Hepatocyte (in vitro differentiated cells): ENCODE data around the gene IFI6.

Source experiments
- EZH2 ChIP-seq: fragments of 200-600 bp; sonication (generic); IDR thresholded peaks from 2 replicates; pipeline ENCODE4 v1.6.1; 2016; ENCODE audit warnings: antibody characterized with exemption, mild to moderate bottlenecking, borderline replicate concordance
- EZH2phosphoT487 ChIP-seq: fragments of 200-600 bp; sonication (generic); IDR thresholded peaks from one replicate; pipeline ENCODE4 v1.6.1; 2018; ENCODE audit warnings: antibody characterized with exemption, mild to moderate bottlenecking, low read depth, moderate library complexity; ENCODE audit not compliant: unreplicated experiment, severe bottlenecking
- TF ChIP-seq, protein P1 (sequence below): fragments of 200-600 bp; sonication (generic); IDR thresholded peaks from 2 replicates; pipeline ENCODE4 v1.5.1; 2016; ENCODE audit warnings: antibody characterized with exemption, mild to moderate bottlenecking; ENCODE audit not compliant: poor library complexity

DNA sequence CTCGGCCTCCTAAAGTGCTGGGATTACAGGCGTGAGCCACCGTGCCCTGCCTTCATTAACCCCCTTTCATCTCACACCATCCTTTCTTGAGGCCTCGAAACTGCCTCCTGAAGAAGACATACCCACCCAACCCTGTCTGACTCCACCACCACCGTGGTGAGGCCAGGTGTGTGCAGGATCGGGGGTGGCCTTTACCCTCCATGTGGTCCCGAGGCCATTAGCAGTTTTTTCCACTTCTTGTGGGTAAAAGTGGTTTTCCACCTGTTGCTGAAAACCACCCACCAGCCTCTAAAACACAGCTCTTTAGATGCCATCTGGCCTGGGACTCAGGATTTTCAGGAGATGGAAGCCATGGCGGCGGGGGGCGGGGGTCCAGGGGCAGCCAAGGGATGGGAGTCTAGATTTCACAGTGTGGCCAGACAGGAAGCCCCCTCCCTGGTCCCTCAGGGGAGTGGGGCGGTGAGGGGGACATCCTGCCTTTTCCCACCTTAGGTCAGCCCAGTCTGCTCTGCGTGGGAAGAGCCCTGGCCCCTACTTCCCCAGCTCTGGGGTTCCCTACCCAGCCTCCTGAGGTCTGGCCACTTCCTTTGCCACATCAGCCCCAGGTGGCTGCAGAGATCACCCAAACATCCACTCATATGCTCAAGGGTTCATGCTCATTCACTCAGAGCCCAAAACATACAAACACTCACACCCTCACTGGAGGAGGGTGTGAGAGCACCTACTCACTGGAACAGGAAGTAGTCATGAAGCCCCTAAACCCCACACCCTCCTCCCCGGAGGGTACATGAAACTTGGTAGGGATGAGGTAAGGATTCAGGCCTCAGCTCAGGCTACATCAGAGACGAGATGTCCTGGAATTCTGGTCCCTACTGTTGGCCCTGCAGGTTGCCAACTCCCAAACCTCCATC lies 39.4 kb downstream of the IFI6 start:
- TF ChIP-seq, protein P1, sequence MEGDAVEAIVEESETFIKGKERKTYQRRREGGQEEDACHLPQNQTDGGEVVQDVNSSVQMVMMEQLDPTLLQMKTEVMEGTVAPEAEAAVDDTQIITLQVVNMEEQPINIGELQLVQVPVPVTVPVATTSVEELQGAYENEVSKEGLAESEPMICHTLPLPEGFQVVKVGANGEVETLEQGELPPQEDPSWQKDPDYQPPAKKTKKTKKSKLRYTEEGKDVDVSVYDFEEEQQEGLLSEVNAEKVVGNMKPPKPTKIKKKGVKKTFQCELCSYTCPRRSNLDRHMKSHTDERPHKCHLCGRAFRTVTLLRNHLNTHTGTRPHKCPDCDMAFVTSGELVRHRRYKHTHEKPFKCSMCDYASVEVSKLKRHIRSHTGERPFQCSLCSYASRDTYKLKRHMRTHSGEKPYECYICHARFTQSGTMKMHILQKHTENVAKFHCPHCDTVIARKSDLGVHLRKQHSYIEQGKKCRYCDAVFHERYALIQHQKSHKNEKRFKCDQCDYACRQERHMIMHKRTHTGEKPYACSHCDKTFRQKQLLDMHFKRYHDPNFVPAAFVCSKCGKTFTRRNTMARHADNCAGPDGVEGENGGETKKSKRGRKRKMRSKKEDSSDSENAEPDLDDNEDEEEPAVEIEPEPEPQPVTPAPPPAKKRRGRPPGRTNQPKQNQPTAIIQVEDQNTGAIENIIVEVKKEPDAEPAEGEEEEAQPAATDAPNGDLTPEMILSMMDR, result no peak
- no peak for TF ChIP-seq EZH2
- no peak for TF ChIP-seq EZH2phosphoT487
